NB4 (cell line): ENCODE data around the gene CES4A.

Experiments
- DNase-seq: peaks from one replicate; pipeline ENCODE4 v3.0.0; 2010; ENCODE audit warnings: low read depth
- H3K4me3 ChIP-seq: one replicate; pipeline ENCODE4 v1.5.1; 2011; ENCODE audit warnings: mild to moderate bottlenecking, low read depth, low read length, moderate library complexity
- MAX ChIP-seq: IDR thresholded peaks from 2 replicates; pipeline ENCODE4 v1.6.1; 2011; ENCODE audit warnings: low read depth, low read length
- MYC ChIP-seq: IDR thresholded peaks from 2 replicates; pipeline ENCODE4 v1.6.1; 2011; ENCODE audit warnings: low read depth, low read length
- POLR2A ChIP-seq: IDR thresholded peaks from 2 replicates; pipeline ENCODE4 v1.6.1; 2011; ENCODE audit warnings: mild to moderate bottlenecking; ENCODE audit not compliant: insufficient read length; ENCODE audit errors: extremely low read depth
- TF ChIP-seq, protein P1 (sequence below): IDR thresholded peaks from one replicate; pipeline ENCODE4 v1.5.1; 2012; ENCODE audit warnings: low read depth, low read length

The CES4A gene

GRCh38 chr16:67000384-67001351 is 12.3 kb downstream of the CES4A start:
- no peak overlapping the region for H3K4me3 ChIP-seq
- DNase-seq: peak; percentile 28
- TF ChIP-seq POLR2A: no peak
- TF ChIP-seq, protein P1, sequence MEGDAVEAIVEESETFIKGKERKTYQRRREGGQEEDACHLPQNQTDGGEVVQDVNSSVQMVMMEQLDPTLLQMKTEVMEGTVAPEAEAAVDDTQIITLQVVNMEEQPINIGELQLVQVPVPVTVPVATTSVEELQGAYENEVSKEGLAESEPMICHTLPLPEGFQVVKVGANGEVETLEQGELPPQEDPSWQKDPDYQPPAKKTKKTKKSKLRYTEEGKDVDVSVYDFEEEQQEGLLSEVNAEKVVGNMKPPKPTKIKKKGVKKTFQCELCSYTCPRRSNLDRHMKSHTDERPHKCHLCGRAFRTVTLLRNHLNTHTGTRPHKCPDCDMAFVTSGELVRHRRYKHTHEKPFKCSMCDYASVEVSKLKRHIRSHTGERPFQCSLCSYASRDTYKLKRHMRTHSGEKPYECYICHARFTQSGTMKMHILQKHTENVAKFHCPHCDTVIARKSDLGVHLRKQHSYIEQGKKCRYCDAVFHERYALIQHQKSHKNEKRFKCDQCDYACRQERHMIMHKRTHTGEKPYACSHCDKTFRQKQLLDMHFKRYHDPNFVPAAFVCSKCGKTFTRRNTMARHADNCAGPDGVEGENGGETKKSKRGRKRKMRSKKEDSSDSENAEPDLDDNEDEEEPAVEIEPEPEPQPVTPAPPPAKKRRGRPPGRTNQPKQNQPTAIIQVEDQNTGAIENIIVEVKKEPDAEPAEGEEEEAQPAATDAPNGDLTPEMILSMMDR: no peak
- TF ChIP-seq MAX: no peak
- no peak for TF ChIP-seq MYC

DNA sequence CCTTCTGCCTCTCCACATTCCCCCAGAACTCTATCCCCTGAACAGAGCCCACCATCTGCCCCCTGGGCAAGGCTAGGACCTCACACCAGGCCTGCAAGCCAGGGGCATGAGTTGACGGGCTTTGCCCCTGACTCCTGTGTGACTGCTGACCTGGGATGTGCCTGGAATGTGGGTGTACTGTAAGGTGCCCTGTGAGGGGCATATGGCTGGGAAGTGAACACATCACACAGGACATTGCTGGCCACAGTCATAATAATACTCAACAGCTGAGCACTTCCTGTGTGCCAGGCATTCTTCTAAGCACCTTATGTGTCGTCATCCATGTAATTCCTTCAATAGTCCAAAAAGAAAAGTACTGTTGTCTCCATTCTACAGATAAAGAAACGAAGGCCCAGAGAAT is 13.3 kb downstream of the CES4A start:
- TF ChIP-seq POLR2A (no peak), MAX (no peak), MYC (no peak)
- no peak for DNase-seq
- H3K4me3 ChIP-seq: no peak overlapping the region

DNA sequence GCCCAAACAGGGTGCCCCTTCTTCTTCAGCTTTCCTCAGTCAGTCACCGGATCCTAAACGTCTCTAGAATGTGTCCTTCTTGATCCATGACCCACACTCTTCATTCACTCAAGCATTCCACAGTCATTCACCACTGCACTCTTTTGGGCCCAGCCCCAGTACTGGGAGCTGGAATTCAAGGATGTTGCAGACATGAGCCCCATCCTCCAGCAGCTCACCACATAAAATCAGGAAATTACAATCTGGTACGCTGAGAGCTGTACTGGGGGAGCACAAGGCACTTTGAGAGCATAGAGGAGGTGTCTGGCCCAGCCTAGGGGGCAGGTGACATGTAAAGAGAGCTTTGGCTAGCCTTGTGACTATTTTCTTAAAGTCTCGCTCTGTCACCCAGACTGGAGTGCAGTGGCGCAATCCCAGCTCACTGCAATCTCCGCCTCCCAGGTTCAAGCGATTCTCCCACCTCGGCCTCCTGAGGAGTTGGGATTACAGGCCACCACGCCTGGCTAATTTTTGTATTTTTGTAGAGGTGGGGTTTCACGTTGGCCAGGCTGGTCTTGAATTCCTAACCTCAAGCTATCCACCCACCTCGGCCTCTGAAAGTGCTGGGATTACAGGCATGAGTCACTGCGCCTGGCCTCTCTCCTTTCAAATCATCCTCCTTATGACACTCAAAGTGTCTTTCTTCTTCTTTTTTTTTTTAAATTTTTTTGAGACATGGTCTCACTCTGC is 18.7 kb downstream of the CES4A start:
- H3K4me3 ChIP-seq: no peak overlapping the region
- TF ChIP-seq, protein P1: no peak
- no peak for TF ChIP-seq POLR2A
- TF ChIP-seq MAX: no peak
- TF ChIP-seq MYC: no peak
- DNase-seq: no peak

DNA sequence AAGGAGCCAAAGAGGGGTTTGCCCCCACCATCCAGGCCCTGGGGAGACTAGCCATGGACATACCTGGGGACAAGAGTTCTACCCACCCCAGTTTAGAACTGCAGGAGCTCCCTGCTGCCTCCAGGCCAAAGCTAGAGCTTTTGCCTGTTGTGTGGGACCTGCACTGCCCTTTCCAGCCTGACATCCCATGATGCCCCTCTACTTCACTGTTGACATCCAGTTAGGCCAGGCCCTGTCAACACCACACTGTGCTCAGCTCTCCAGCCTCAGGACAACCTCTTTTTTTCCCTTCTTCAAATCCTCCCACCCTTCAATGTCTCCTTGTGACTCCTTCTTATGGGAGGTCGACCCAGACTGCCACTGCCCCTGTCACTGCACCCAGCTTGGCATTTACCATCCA is 20.8 kb downstream of the CES4A start:
- no peak for DNase-seq
- TF ChIP-seq POLR2A: no peak
- TF ChIP-seq, protein P1: no peak
- TF ChIP-seq MAX: no peak
- TF ChIP-seq MYC: no peak
- no peak overlapping the region for H3K4me3 ChIP-seq

DNA sequence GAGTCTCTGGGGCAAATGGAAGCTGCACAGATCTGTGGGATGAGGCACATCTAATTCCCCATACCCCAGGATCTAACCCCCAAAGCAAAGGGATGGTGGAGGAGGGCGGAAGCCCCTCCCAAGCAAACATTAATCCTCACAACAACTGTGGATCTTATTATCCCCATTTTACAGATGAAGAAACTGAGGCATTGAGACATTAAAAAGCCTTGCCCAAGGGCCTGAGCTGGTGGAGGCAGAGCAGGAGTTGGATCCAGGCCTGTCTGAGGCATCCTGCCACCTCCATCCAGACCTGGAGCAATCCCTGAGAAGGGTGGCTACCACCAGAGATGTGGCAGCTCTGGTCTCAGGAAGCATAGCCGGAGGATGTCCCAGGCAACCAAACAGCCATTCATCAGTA is 22.9 kb downstream of the CES4A start:
- no peak overlapping the region for H3K4me3 ChIP-seq
- DNase-seq: no peak
- TF ChIP-seq MAX (no peak), MYC (no peak), POLR2A (no peak)
- TF ChIP-seq, protein P1: no peak

GRCh38 chr16:67013233-67013822 is 24.9 kb downstream of the CES4A start:
- TF ChIP-seq MAX: no peak
- no peak overlapping the region for H3K4me3 ChIP-seq
- DNase-seq: peak; percentile 36
